HG03196 (cell line): ENCODE measurements around the gene PSMC5.
"Not testable (repeated sequence)": the region's sequence is repeated elsewhere in the genome, so short reads cannot be mapped to it uniquely, and the experiment has no call there.

Experiments
- ATAC-seq: cut with Tn5 transposase; IDR thresholded peaks from one replicate; pipeline ENCODE4 v1.9.1; 2021; ENCODE audit not compliant: unreplicated experiment

PSMC5 gene

GRCh38 chr17:63838631-63839171 is 11.5 kb downstream of the PSMC5 start:
- ATAC-seq, result no peak

- ATAC-seq, result no peak
Observed at GRCh38 chr17:63840591-63841349, 13.5 kb downstream of the PSMC5 start.

GRCh38 chr17:63841350-63842172 is 14.3 kb downstream of the PSMC5 start:
- no peak for ATAC-seq

GRCh38 chr17:63842173-63842539 is 14.9 kb downstream of the PSMC5 start:
- ATAC-seq, result no peak

GRCh38 chr17:63842540-63843386 is 15.5 kb downstream of the PSMC5 start, which contains the start of gene SMARCD2:
TSS of gene SMARCD2 (minus strand) at chr17:63842685. CDS start at chr17:63842674, 11 bp downstream.
- ATAC-seq, result peak; percentile 68

GRCh38 chr17:63843387-63843888 is 16.2 kb downstream of the PSMC5 start:
- ATAC-seq, result not testable (repeated sequence)

- no peak for ATAC-seq
Observed at GRCh38 chr17:63843910-63844677, 16.9 kb downstream of the PSMC5 start.

GRCh38 chr17:63845509-63845908 is 18.3 kb downstream of the PSMC5 start:
- no peak for ATAC-seq

- ATAC-seq, result no peak
Observed at GRCh38 chr17:63847525-63848249, 20.5 kb downstream of the PSMC5 start.

- ATAC-seq, result peak; percentile 53
Observed at GRCh38 chr17:63848834-63849689, 21.8 kb downstream of the PSMC5 start.

GRCh38 chr17:63850401-63850800 is 23.2 kb downstream of the PSMC5 start:
- no peak for ATAC-seq

GRCh38 chr17:63853260-63853659 is 26.0 kb downstream of the PSMC5 start:
- ATAC-seq, result no peak

- ATAC-seq, result no peak
Observed at GRCh38 chr17:63854709-63855108, 27.5 kb downstream of the PSMC5 start.

- no peak for ATAC-seq
Observed at GRCh38 chr17:63855185-63855584, 28.0 kb downstream of the PSMC5 start.

- ATAC-seq, result not testable (repeated sequence)
Observed at GRCh38 chr17:63856425-63856824, 29.2 kb downstream of the PSMC5 start.

GRCh38 chr17:63859257-63859656 is 32.0 kb downstream of the PSMC5 start:
- ATAC-seq, result no peak

- ATAC-seq, result not testable (repeated sequence)
Observed at GRCh38 chr17:63866625-63867024, 39.4 kb downstream of the PSMC5 start.
